WTC11 (cell line): ENCODE data around the gene FOXO3. TPM values are rescaled to one million over a fixed set of nuclear protein-coding genes. Genes with fewer than 3 reads are reported as not detected.

Source experiments
- ATF2 ChIP-seq: sonication (generic); formaldehyde crosslinking; IDR thresholded peaks from 2 replicates; pipeline ENCODE4 v1.8.1; 2022; ENCODE audit warnings: low read depth, missing genetic modification reagents, borderline replicate concordance
- ATF6 ChIP-seq: sonication (generic); formaldehyde crosslinking; IDR thresholded peaks from 2 replicates; pipeline ENCODE4 v1.8.1; 2023; ENCODE audit warnings: mild to moderate bottlenecking, missing genetic modification reagents
- ETV6 ChIP-seq: sonication (generic); formaldehyde crosslinking; IDR thresholded peaks from 2 replicates; pipeline ENCODE4 v1.8.1; 2022; ENCODE audit warnings: mild to moderate bottlenecking, missing genetic modification reagents
- FOXJ3 ChIP-seq: sonication (generic); formaldehyde crosslinking; IDR thresholded peaks from 2 replicates; pipeline ENCODE4 v1.9.0; 2021; ENCODE audit warnings: missing genetic modification reagents, mild to moderate bottlenecking, borderline replicate concordance
- FOXP1 ChIP-seq: sonication (generic); formaldehyde crosslinking; IDR thresholded peaks from 2 replicates; pipeline ENCODE4 v1.8.0; 2022; ENCODE audit warnings: missing genetic modification reagents, mild to moderate bottlenecking, moderate library complexity, borderline replicate concordance
- IRF1 ChIP-seq: sonication (generic); formaldehyde crosslinking; IDR thresholded peaks from 2 replicates; pipeline ENCODE4 v1.8.0; 2023; ENCODE audit warnings: missing genetic modification reagents
- JAZF1 ChIP-seq: fragments of 250-450 bp; sonication (Bioruptor Pico); IDR thresholded peaks from 2 replicates; pipeline ENCODE4 v1.9.0; 2021; ENCODE audit warnings: moderate library complexity, mild to moderate bottlenecking, inconsistent platforms
- JUN ChIP-seq: sonication (generic); formaldehyde crosslinking; IDR thresholded peaks from 2 replicates; pipeline ENCODE4 v1.8.0; 2023; ENCODE audit warnings: mild to moderate bottlenecking, missing genetic modification reagents
- KAT7 ChIP-seq: sonication (generic); formaldehyde crosslinking; IDR thresholded peaks from 2 replicates; pipeline ENCODE4 v1.8.1; 2023; ENCODE audit warnings: missing genetic modification reagents, mild to moderate bottlenecking, borderline replicate concordance
- NFYB ChIP-seq: sonication (generic); formaldehyde crosslinking; conservative IDR thresholded peaks from 2 replicates; pipeline ENCODE4 v1.8.0; 2022; ENCODE audit warnings: low read depth, missing genetic modification reagents
- NR1H2 ChIP-seq: sonication (generic); formaldehyde crosslinking; IDR thresholded peaks from 2 replicates; pipeline ENCODE4 v1.9.0; 2021; ENCODE audit warnings: mild to moderate bottlenecking, moderate library complexity, missing genetic modification reagents
- OVOL2 ChIP-seq: fragments of 250-450 bp; sonication (Bioruptor Pico); IDR thresholded peaks from 2 replicates; pipeline ENCODE4 v1.9.0; 2021; ENCODE audit warnings: mild to moderate bottlenecking, borderline replicate concordance
- PREB ChIP-seq: sonication (generic); formaldehyde crosslinking; IDR thresholded peaks from 2 replicates; pipeline ENCODE4 v1.8.1; 2022; ENCODE audit warnings: mild to moderate bottlenecking, missing genetic modification reagents, moderate library complexity, borderline replicate concordance
- PRRX2 ChIP-seq: fragments of 250-450 bp; sonication (Bioruptor Pico); IDR thresholded peaks from 2 replicates; pipeline ENCODE4 v1.8.0; 2021; ENCODE audit warnings: mild to moderate bottlenecking
- RORB ChIP-seq: fragments of 250-450 bp; sonication (Bioruptor Pico); IDR thresholded peaks from 2 replicates; pipeline ENCODE4 v1.9.0; 2021; ENCODE audit warnings: mild to moderate bottlenecking
- SOX15 ChIP-seq: fragments of 250-450 bp; sonication (Bioruptor Pico); IDR thresholded peaks from 2 replicates; pipeline ENCODE4 v1.9.0; 2021; ENCODE audit warnings: mild to moderate bottlenecking
- TP53 ChIP-seq: sonication (generic); formaldehyde crosslinking; IDR thresholded peaks from 2 replicates; pipeline ENCODE4 v1.8.1; 2023; ENCODE audit warnings: mild to moderate bottlenecking, missing genetic modification reagents
- USF1 ChIP-seq: sonication (generic); formaldehyde crosslinking; IDR thresholded peaks from 2 replicates; pipeline ENCODE4 v1.8.0; 2022; ENCODE audit warnings: mild to moderate bottlenecking, missing genetic modification reagents
- ZBTB43 ChIP-seq: sonication (generic); formaldehyde crosslinking; IDR thresholded peaks from 2 replicates; pipeline ENCODE4 v1.8.1; 2023; ENCODE audit warnings: mild to moderate bottlenecking, missing genetic modification reagents
- ZMAT4 ChIP-seq: fragments of 250-450 bp; sonication (Bioruptor Pico); IDR thresholded peaks from 2 replicates; pipeline ENCODE4 v1.9.0; 2021; ENCODE audit warnings: mild to moderate bottlenecking
- ZNF138 ChIP-seq: sonication (generic); formaldehyde crosslinking; conservative IDR thresholded peaks from 2 replicates; pipeline ENCODE4 v1.8.1; 2022; ENCODE audit warnings: mild to moderate bottlenecking, moderate library complexity, missing genetic modification reagents
- ZNF219 ChIP-seq: sonication (generic); formaldehyde crosslinking; IDR thresholded peaks from 2 replicates; pipeline ENCODE4 v1.8.0; 2023; ENCODE audit warnings: missing genetic modification reagents, mild to moderate bottlenecking, borderline replicate concordance
- ZNF512 ChIP-seq: sonication (generic); formaldehyde crosslinking; IDR thresholded peaks from 2 replicates; pipeline ENCODE4 v1.8.1; 2022; ENCODE audit warnings: missing genetic modification reagents, borderline replicate concordance
- ZSCAN18 ChIP-seq: fragments of 250-450 bp; sonication (Bioruptor Pico); IDR thresholded peaks from 2 replicates; pipeline ENCODE4 v2.1.2; 2022; ENCODE audit warnings: mild to moderate bottlenecking, moderate library complexity
- total RNA-seq: library from RNA; stranded (reverse); gene quantifications from 3 replicates; pipeline ENCODE4 v1.2.3, GENCODE V29; 2021

Gene FOXO3
- total RNA-seq, 1 experiment from 2014 or later, result 15.6 TPM

GRCh38 chr6:108558372-108559096, 2.2 kb upstream of the FOXO3 start (continued):
- TF ChIP-seq ZNF512 (CRISPR knock-in tag) (no peak), ATF2 (CRISPR knock-in tag) (no peak), ATF6 (CRISPR knock-in tag) (no peak), USF1 (CRISPR knock-in tag) (peak; percentile 50; the same call in 1 of the 2 replicates), ZBTB43 (no peak), TP53 (no peak), ZNF138 (CRISPR knock-in tag) (no peak), RORB (CRISPR knock-in tag) (no peak), PREB (CRISPR knock-in tag) (no peak), KAT7 (no peak), PRRX2 (CRISPR knock-in tag) (no peak), JUN (CRISPR knock-in tag) (no peak), FOXP1 (CRISPR knock-in tag) (no peak), OVOL2 (no peak), ZNF219 (CRISPR knock-in tag) (no peak), IRF1 (CRISPR knock-in tag) (no peak), ETV6 (no peak), FOXJ3 (CRISPR knock-in tag) (no peak), NFYB (CRISPR knock-in tag) (peak; percentile 74), ZSCAN18 (CRISPR knock-in tag) (no peak), JAZF1 (CRISPR knock-in tag) (no peak), ZMAT4 (CRISPR knock-in tag) (no peak), SOX15 (no peak), NR1H2 (no peak)
- TF ChIP-seq, all 79 proteins: peak for 11
